HTERT RPE-1 (cell line): ENCODE data around the gene PKP4.
"Not testable (repeated sequence)": the region's sequence is repeated elsewhere in the genome, so short reads cannot be mapped to it uniquely, and the experiment has no call there.

Source experiments
- in situ Hi-C: fragments of 300-500 bp; cut with MboI; formaldehyde crosslinking; loops from 4 replicates; pipeline ENCODE4 v1.14.3; 2020; ENCODE audit warnings: low sequenced_read_pairs

Gene PKP4

DNA sequence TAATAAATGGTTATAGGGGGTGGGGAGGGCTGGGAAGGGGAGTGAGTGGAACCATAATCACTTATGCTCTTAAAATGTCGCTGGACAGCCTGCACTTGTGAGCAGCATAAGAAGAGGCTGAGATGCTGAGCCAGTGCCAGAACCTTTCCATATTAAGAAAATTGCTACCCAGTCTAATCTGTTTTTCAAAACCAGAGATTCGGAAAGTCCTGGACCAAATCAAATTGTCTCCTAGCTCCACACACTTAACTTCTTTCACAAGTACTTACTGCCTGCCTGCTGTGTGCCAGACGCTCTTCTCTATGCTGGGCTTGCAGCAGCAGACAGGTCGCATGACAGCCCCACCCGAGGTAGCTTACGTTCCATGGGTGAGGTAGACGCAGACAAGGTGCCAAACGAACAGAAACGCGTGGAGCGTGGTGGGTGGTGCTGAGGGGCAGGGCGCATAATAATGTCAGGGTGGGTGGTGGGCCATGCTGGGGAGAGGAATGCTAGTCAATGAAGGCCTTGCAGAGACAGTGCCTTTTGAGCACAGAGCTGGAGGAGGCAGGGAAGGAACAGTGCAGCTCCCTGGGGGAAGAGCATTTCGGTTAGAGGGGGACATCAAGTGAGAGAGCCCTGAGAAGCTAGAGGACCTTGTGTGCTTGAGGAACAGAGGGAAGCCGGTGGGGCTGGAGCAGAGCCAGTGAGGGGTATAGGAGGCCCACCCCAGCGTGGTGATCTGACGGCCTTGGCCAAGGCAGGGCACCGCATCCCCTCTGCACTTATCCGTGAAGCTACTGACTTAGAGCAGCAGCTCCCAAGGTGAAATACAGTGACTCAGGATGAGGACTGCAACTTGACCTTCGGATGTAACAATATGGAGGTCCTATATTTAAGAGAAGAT, 214.9 kb downstream of the PKP4 start:
- in situ Hi-C loops, result no loop called here

- in situ Hi-C loops, result no loop called here
Observed at GRCh38 chr2:158676295-158676694, 219.5 kb downstream of the PKP4 start.

GRCh38 chr2:158676696-158677095, 219.9 kb downstream of the PKP4 start:
- in situ Hi-C loops, result no loop called here

DNA sequence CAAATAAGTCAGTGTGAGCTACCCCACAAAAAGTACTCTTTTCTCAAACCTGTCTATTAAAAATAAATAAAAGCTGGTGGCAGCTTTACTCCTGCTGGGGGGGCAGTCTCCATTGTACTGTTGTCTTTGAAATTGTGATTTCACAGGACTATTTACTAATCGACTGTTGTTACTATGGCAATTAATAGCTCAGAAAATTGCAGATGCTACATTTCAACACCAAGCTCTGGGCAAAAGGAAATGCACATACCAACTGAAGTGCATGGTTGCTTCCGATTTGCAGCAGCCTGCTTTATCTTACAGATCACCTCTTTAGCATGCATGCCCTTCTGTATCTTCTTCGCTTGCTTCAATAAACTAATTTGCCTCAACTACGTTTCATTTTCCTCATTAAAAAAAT, 220.8 kb downstream of the PKP4 start:
- in situ Hi-C loops, result no loop called here

- in situ Hi-C loops, result no loop called here
Observed at GRCh38 chr2:158681816-158682215, 225.1 kb downstream of the PKP4 start.

DNA sequence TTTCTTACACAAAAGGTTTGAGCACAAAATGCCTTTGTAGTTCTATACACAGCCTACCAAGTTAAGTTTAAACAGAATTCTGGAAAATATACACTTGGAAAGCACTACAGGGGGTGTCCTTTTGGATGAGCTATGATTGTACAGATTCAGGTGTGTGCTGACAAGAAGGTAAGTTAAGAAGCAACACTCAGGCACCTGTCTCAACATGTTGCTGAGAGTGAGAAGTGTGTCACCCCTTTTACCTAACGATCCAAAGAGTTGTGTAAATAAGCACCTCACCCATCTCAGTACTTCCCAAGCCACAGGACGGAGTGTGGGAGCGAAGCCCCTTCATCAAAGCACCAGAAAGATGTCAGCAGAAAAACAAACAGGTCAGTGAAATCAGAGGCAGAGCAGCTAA, 228.9 kb downstream of the PKP4 start:
- in situ Hi-C loops, result no loop called here

DNA sequence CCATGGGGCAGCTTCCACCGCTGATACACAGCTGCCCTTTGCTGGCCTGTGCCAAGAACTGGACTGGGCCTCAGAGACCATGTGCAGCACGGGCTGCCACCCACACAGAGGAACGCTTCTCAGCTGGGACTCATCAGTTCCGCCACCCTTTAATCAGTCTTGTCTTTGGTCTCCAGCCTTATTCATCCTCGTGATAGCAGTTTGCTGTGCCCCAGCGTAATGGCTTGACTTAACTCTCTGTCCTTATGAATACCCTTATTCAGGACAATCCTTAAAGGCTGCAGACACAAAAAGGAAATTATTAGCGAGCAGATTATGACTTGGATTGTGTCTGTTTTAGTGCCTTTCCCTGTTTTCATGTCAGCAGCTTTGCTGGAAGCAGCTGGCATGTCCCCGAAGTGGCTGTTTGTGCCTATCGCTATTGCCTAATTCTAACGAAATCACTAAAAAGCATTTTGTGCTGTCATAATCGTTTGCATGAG, 229.5 kb downstream of the PKP4 start:
- in situ Hi-C loops, result no loop called here

GRCh38 chr2:158687315-158687714, 230.6 kb downstream of the PKP4 start:
- in situ Hi-C loops, result no loop called here

DNA sequence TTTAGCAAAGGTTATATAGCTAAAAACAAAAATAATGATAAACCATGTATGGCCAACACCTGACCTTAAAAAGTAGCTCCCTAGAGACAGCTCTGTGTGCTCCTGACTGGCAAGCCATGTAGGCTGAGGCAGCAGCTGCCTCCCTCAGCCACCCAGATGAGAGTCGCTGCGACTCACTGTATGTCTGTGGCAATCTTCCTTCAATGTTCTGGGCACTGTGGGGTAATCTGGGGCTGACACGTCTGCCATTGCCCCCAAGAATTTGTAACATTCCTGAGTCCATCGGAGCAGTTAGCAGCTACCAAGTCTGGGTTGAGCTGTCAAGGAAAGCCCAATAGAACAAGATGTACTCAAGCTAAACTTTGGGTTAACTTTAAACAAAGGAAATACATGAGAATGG, 232.0 kb downstream of the PKP4 start:
- in situ Hi-C loops, result no loop called here

DNA sequence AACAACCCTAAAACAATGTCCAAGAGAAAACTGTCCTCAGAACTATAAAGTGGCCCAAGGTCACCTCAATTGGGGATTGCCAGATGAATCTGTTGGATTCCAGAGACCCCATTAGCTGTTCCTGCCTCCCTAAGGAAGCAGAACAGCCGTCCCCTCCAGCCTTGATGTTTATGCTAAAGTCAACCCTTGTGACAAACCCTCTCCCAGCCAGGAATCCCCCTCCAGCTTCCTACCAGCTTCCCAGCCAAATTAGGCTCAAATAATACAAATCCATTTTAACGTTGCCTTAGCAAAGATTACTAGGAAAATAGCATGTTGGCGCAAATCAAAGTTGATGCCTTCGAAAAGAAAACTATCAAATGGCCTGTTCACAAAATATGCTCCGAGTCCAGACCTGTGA, 232.6 kb downstream of the PKP4 start:
- in situ Hi-C loops, result no loop called here

DNA sequence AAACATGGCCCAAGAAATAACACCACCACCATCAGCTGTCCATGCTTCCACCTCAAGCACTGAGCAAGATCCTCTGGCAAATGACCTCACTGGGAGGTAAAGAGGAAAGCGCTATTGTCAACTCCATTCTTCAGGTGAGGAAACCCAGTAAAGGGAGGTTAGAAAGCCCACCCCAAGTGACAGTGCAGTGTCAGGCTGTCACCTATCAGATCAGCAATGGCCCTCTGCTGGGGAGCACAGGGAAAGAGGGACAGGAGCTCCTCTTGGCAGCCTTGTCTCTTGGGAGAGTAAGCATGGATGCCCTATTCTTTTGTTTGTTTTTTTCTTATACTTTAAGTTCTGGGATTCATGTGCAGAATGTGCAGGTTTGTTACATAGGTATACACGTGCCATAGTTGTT, 234.1 kb downstream of the PKP4 start:
- in situ Hi-C loops, result no loop called here

DNA sequence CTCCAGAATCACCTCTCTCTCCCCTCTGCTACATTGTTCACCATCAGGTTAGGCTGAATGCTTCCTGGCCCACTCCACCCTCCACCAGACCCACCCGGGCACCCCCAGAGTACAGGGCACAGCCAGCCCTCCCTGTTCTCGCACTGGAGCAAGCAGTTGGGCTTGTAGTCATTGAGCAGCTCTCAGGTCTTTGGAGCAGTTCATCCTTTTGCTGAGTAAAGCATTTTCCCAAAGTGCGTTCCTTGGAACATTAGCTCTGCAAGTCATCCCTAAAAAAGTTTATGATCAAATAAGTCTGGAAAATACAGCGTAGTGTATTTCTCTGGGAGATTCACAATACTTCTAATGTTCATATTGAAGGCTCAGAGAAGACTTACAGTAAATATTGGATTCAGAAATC, 234.9 kb downstream of the PKP4 start:
- in situ Hi-C loops, result no loop called here

GRCh38 chr2:158692372-158693103, 235.8 kb downstream of the PKP4 start:
- in situ Hi-C loops, result no loop called here

GRCh38 chr2:158693476-158693875, 236.7 kb downstream of the PKP4 start:
- in situ Hi-C loops, result no loop called here

GRCh38 chr2:158695305-158695704, 238.6 kb downstream of the PKP4 start:
- in situ Hi-C loops, result no loop called here

DNA sequence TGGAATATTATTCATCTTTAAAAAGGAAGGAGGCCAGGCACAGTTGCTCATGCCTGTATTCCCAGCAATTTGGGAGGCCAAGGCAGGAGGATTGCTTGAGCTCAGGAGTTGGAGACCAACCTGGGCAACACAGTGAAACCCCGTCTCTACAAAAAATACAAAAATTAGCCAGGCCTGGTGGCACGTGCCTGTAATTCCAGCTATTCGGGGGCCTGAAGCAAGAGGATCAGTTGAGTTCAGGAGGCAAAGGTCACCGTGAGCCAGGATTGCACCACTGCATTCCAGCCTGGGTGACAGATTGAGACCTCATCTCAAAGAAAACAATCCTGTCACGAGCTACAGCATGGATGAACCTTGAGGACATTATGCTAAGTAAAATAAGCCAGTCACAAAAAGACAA, 239.0 kb downstream of the PKP4 start:
- in situ Hi-C loops, result not testable (repeated sequence)

- in situ Hi-C loops, result no loop called here
Observed at GRCh38 chr2:158699323-158699722, 242.6 kb downstream of the PKP4 start.

GRCh38 chr2:158701101-158701500, 244.3 kb downstream of the PKP4 start:
- in situ Hi-C loops, result no loop called here

- in situ Hi-C loops, result no loop called here
Observed at GRCh38 chr2:158702740-158703139, 246.0 kb downstream of the PKP4 start.

- in situ Hi-C loops, result not testable (repeated sequence)
Observed at GRCh38 chr2:158704724-158705465, 248.1 kb downstream of the PKP4 start.

DNA sequence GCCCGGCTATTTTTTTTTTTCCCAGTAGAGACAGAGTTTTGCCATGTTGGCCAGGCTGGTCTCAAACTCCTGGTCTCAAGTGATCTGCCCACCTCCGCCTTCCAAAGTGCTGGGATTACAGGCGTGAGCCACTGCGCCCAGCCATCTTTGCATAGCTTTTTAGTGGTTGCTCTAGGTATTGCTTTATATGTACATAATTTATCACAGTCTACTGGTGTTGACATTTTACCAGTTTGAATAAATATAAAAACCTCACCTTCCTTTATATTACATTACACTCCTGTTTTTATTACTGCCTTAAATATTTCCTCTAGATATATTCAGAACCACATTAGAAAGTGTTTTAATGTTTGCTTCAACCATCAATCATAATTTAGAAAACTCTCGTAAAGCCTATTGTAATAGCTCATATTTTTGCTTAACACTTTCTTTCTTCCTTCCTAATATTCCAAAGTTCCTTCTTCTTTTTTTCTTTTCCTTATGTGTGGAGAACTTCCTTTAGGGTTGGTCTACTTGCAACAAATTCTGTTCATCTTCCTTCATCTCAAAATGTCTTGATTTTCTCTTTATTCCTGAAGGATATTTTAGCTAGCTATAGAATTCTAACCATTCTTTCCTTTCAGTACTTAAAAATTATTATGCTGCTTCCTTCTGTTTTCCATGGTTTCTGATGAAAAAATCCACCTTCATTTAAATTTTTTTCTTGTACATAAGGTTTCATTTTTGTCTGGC, 256.2 kb downstream of the PKP4 start:
- in situ Hi-C loops, result no loop called here
